Ureter (tissue), 1 donor: Measurements from ENCODE around the gene CLIC3. TPM values are rescaled to one million over a fixed set of nuclear protein-coding genes. Genes with fewer than 3 reads are reported as not detected.
"Not testable (repeated sequence)": the region's sequence is repeated elsewhere in the genome, so short reads cannot be mapped to it uniquely, and the experiment has no call there.

ENCODE experiments used
- DNase-seq: peaks from one replicate; pipeline ENCODE4 v3.0.0-alpha.2; 2020; ENCODE audit warnings: low spot score
- total RNA-seq: library from RNA; stranded (reverse); gene quantifications from one replicate; pipeline ENCODE4 v1.2.4, GENCODE V29; 2023
- donor health status: DM: yes; HTN: yes; CAD: no.

The CLIC3 gene
- total RNA-seq, 1 donor from 2014 or later: 3.6 TPM

DNA sequence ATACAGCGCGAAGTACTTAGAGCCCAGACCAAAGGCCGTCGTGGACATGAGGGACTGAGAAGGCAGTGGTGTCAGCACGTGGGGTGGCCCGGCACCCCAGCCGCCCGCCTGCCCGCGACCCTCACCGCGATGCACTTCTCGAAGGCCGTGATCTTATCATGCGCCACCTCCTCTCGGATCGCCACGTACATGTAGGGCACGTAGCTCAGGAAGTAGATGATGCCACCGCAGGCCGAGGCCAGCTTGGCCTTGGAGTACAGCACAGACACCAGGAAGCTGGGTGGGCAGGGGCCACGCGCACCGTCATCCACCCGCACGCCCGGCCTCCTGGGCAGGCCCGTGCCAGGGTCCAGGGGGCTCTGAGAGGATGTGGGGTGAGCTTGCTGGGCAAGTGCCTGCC is 20.7 kb upstream of the CLIC3 start:
- no peak for DNase-seq

- no peak for DNase-seq
Observed at GRCh38 chr9:137016436-137016835, 20.1 kb upstream of the CLIC3 start.

DNA sequence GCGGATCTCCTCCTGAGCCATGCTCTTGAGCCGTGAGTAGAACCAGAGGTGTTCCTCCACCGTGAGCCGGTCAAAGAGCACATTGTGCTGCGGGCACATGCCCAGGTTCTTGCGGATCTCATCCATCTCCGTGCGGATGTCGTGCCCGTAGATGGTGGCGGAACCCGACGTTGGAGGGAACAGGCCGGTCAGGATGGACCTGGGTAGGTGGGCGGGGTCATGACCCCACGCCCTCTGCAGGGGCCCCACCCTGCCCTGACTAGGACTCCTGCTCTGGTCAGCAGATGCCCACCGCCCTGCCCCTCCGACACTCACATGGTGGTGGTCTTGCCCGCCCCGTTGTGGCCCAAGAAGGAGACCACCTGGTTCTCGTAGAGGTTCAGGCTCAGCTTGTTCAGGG is 19.6 kb upstream of the CLIC3 start:
- DNase-seq: no peak

DNA sequence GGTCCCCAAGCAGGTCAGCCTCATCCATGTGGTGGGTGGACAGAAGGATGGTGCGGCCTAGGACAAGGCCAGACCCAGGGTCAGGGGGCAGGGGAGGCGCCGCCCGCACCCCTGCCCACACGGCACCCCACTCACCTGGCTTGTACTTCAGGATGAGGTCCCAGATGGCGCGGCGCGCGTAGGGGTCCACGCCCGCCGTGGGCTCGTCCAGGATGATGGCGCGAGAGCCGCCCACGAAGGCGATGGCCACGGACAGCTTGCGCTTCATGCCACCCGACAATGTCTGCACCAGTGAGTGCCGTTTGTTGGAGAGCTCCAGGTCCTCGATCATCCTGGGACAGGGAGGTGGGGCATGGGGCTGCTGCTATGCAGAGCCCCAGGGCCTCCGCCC is 19.2 kb upstream of the CLIC3 start:
- no peak for DNase-seq

GRCh38 chr9:137014776-137015539 is 18.6 kb upstream of the CLIC3 start:
- DNase-seq: no peak

DNA sequence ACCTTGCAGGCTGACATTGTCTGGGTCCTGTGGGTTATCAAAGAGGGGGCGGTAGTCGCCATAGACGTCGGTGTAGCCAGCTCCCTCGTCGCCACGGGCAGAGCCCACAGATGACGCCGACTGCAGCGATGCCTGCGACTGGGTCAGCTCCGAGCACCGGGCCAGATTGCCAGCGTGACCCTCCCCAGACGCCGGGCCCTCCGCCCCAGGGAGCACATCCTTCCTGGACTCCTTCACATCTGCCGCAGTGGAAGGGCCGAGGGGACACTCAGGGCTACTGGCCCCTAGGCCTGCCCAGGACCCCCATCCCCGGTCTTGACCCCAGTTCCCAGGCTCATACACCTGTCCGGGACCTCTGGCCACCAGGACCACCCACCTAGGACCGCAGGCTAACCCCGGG is 17.8 kb upstream of the CLIC3 start:
- no peak for DNase-seq

- no peak for DNase-seq
Observed at GRCh38 chr9:137013571-137013940, 17.2 kb upstream of the CLIC3 start.

GRCh38 chr9:137012694-137013570 is 16.6 kb upstream of the CLIC3 start:
- no peak for DNase-seq

DNA sequence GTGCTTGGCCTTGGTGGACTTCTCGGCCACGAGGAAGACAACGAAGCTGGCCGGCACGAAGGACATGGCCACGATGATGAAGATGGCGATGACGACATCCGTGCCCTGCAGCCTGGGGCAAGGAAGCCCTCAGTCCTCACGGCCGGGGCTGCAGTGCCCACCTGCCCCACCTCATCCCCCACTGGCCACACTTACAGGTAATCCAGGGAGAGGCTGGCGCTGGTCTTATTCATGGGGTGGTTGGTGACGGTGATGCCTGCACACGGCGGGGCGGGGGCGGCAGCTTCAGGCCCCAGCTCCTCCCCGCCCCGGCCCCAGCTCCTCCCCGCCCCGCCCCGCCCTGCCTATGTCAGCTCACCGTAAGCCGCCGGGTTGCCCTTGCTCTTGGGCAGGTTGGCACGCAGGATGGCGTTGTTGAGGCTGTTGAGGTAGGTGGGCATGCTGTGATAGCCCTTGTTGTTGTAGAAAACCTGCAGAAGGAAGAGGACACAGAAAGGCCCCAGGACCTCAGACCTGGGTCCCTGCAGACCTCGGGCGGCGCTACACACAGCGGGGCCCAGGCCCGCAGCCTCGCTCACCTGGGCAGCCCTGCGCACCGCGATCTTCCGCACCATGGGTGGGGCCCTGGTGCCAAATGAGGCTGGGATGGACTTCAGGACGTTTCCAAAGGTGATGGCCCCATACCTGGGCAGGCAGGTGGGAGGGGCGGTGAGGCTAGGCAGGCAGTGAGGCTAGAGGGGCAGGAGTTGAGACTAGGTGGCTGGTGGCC is 15.7 kb upstream of the CLIC3 start:
- DNase-seq: no peak

- no peak for DNase-seq
Observed at GRCh38 chr9:137011156-137011555, 14.8 kb upstream of the CLIC3 start.

- no peak for DNase-seq
Observed at GRCh38 chr9:137009938-137010732, 13.8 kb upstream of the CLIC3 start.

DNA sequence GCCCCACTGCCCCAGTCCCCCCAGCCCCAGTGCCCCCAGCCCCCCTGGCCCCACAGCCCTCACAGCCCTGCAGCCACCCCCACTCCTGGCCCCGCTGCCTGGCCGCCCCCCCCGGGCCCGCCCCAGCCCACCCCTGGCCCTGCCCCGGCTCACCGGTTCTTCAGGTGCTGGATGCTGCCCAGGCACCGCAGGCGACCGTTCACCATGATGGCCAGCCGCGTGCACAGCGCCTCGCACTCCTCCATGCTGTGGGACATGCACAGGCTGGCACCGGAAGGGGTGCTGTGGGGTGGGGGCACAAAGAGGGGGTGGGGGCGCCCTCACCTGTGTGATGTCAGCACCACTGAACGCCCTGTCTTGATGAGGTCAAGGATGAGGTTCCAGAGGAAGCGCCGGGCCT is 12.8 kb upstream of the CLIC3 start:
- DNase-seq: no peak

- no peak for DNase-seq
Observed at GRCh38 chr9:137008312-137008711, 11.9 kb upstream of the CLIC3 start.

- DNase-seq: no peak
Observed at GRCh38 chr9:137007816-137008270, 11.5 kb upstream of the CLIC3 start.

GRCh38 chr9:137007108-137007815 is 10.9 kb upstream of the CLIC3 start:
- DNase-seq: no peak

GRCh38 chr9:137006116-137007003 is 10.0 kb upstream of the CLIC3 start:
- no peak for DNase-seq

DNA sequence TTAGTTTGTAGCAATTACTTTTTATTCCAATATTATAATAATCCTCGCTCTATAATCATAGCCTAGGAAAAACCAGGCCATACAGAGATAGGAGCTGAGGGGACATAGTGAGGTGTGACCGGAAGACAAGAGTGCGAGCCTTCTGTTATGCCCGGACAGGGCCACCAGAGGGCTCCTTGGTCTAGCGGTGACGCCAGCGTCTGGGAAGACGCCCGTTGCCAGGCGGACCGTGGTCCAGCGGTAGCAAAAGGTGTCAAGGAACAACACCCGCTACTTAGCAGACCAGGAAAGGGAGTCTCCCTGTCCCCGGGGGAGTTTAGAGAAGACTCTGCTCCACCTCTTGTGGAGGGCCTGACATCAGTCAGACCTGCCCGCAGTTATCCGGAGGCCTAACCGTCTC is 7.9 kb upstream of the CLIC3 start:
- not testable (repeated sequence) for DNase-seq

DNA sequence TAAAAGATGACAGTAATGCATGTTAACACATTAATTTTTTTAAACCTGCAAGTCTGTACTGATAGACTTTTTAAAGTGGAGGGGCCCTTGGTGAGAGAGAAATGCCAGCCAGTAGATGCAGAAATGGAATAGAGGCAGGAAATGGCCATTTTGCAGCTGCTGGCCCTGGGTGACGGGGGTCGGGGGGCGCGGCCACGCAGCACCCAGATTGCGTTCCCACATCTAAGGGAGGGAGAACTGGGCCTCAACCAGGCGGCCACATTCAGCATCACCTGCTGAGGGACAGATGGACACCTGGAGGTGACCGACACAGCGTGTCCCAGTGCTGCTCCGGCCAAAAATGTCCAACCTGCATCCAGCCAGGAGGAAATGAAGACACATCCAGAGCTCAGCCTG is 6.3 kb upstream of the CLIC3 start:
- DNase-seq: no peak

DNA sequence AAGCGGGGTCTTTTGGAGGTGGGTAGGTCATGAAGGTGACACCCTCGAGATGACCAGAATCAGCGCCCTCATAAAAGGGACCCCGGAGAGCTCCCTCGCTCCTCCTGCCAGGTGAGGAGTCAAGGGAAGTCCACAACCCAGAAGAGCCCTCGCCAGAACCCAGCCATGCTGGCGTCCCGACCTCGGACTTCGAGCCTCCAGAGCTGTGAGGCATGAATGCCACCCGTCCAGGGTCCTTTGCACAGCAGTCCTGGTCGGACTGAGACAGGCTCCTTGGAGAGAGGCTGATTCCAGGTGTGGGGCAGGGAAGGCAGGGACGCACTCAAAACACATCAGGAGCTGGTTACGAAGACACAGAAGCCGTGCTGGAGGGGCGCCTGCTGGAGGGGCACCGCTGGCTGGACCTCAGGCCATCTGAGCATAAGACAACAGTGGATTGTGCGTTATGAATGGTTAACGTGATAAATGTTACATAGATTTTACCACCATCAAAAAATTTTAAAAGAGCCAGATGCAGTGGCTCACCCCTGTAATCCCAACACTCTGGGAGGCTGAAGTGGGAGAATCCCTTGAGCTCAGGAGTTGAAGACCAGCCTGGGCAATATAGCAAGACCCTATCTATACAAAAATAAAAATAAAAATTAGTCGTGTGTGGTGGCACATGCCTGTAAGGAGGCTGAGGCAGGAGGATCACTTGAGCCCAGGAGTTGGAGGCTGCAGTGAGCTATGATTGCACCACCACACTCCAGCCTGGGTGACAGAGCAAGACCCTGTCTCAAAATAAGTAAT is 5.7 kb upstream of the CLIC3 start:
- DNase-seq: no peak
